ENCODE measurements around the gene COPE.
"Not testable (repeated sequence)": the region's sequence is repeated elsewhere in the genome, so short reads cannot be mapped to it uniquely, and the experiment has no call there.

COPE gene

GRCh38 chr19:18940769-18941627 lies 21.8 kb upstream of the COPE start, which contains the start of gene HOMER3:
TSS of gene HOMER3 (minus strand) at chr19:18941217. CDS start at chr19:18938982, 2,235 bp downstream.
- peak; percentile 71 for DNase-seq

- DNase-seq: peak; percentile 56
Measured at GRCh38 chr19:18939922-18940768, 21.0 kb upstream of the COPE start.

- DNase-seq: no peak
Measured at GRCh38 chr19:18939163-18939562, 20.0 kb upstream of the COPE start.

DNA sequence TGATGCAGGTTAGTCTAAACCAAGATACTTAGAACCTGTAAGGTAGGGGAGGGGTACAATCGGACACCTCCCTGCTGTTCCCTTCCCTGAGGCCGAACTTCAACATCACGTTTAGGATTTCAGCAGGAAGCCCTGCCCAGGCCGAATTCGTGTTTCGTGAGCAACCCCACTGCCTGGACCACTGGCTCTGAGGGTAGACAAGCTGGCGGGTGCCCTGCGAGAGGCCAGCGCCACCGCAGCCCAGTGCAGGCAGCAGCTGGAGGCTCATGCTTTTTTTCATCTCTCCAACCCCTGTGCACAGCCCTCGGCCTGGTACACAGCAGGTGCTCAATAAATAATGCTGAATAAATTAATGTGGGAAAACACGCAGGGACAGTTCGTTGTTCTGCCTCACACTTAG lies 14.1 kb upstream of the COPE start:
- no peak for DNase-seq

- peak; percentile 40 for DNase-seq
Measured at GRCh38 chr19:18932216-18932841, 13.1 kb upstream of the COPE start.

DNA sequence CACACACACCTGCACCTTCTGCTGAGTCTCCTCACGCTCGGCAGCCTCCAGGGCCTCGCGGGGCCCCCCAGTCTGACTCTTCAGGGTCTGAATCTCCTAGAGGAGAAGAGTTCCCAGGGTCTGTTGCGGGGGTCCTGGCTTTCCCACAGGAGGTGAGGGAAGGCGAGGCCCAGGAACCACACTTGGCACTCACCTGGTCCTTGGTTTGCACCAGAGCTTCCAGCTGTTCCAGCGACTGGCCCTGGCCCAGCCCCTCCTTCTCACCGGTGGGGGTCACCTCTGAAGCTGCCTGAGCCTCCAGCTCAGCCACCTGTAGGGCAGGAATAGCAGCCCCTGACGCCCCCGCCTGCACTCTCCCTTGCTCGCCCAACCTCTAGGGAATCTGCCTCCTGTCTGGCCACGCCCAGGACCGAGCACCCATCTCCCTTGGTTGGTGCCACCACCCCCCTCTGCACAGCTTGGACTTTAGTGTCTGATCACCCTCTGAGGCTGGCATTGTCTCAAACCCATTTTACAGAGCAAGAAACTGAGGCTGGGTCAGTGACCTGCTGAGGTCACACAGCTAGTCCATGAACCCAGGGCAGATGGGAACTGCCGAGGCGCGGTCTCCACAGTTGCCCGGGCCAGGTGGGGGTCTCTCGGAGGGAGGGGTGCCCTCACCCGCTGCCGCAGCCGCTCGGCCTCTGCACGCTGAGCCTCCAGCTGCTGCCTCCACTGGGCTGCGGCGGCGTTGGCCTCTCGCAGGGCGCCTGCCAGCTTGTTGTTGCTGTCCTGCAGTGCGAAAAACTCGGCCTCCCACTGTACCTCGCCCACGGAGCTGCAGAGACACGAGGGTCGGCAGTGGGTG lies 12.4 kb upstream of the COPE start:
- DNase-seq: no peak

GRCh38 chr19:18929311-18929710 lies 10.1 kb upstream of the COPE start:
- DNase-seq: no peak

GRCh38 chr19:18928018-18928805 lies 9.0 kb upstream of the COPE start:
- DNase-seq: no peak

GRCh38 chr19:18924684-18925213 lies 5.6 kb upstream of the COPE start:
- no peak for DNase-seq

- DNase-seq: no peak
Measured at GRCh38 chr19:18922228-18922985, 3.2 kb upstream of the COPE start.

DNA sequence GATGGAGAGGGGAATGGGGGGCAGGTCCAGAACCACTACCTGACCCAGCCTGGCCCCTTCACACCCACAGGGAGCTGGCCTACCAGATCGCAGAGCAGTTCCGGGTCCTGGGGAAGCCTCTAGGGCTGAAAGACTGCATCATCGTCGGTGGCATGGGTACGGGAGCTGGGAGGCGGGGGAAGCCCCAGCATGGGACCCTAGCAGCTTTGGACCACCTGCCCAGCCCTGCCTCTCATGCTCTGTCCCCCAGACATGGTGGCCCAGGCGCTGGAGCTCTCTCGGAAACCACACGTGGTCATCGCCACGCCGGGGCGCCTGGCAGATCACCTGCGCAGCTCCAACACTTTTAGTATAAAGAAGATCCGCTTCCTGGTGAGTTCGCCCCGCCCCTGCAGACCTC lies 2.4 kb upstream of the COPE start:
- no peak for DNase-seq

GRCh38 chr19:18920400-18920799 lies 1.2 kb upstream of the COPE start:
- no peak for DNase-seq

DNA sequence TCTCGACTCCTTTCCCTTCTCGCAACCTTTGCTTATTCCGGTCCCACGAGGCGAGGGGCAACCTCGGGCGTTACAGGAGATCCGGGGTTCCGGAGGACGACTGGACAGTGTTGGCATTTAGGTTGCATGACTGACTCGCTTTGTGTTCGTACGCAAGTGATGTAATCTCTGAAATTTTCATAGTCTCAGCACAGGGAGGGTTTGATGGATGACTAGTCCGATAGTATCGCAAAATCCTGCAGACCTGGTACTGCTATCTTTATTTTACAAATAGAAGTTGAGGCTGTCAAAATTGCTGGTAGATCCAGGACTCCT lies 670 bp upstream of the COPE start:
- DNase-seq: no peak

DNA sequence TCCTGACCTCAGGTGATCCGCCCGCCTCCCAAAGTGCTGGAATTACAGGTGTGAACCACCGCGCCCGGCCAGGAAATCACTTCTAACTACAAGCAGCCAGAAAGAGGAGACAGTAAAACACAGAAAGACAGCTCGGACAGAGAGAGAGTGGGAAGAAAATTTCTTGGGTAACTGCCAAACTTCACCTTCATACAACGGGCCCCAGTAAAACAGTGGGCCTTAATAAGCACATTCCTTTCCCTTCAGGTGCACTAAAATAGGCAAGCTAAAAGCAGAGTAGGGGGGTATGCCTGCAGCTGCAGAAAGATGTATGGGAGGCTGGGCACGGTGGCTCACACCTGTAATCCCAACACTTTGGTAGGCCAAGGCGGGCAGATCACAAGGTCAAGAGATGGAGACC lies 1.6 kb downstream of the COPE start:
- DNase-seq: not testable (repeated sequence)

GRCh38 chr19:18915639-18916038 lies 3.5 kb downstream of the COPE start:
- DNase-seq: peak; percentile 53

- DNase-seq: no peak
Measured at GRCh38 chr19:18913466-18913865, 5.7 kb downstream of the COPE start.

DNA sequence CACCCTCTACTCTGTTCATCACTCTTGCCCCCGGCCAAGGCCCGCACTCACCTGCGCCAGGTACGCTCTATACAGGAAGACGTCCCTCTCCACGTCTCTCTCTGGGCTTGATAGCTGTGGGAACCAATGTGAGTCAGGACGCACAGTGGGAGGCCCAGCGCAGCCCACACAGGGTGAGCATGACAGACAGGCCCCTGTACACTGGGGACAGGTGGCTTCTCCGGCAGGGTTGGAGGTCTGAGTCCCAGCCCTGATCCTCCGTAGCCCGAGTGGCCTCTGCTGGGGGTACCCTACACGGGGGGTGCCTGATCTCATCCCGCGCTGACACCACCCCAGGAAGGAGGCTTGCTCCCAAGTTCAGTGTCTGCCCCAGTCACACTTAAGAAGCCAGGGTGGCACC lies 6.3 kb downstream of the COPE start:
- no peak for DNase-seq

- DNase-seq: no peak
Measured at GRCh38 chr19:18910801-18911436, 8.3 kb downstream of the COPE start.

DNA sequence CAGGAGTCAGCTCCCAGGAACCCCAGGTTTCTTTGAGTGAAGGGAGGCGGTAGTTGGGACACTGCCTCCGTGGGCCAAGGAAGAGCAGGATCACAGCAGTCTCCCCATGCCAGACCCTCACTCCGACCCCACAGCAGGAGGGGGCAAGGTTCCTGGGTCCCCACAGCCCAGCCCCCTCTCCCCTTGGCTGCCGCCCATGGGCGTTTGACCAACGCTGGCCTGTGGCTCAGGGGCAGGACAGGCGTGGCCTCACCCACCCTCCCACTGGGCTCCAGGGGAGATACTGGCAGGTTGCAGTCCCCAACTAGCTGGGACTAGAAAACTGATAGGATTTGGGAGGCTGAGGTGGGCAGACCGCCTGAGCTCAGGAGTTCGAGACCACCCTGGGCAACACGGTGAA lies 9.2 kb downstream of the COPE start:
- DNase-seq: no peak

All from fibroblast of skin of scalp (primary cell).